ENCODE measurements around the gene TAF8.

DNA sequence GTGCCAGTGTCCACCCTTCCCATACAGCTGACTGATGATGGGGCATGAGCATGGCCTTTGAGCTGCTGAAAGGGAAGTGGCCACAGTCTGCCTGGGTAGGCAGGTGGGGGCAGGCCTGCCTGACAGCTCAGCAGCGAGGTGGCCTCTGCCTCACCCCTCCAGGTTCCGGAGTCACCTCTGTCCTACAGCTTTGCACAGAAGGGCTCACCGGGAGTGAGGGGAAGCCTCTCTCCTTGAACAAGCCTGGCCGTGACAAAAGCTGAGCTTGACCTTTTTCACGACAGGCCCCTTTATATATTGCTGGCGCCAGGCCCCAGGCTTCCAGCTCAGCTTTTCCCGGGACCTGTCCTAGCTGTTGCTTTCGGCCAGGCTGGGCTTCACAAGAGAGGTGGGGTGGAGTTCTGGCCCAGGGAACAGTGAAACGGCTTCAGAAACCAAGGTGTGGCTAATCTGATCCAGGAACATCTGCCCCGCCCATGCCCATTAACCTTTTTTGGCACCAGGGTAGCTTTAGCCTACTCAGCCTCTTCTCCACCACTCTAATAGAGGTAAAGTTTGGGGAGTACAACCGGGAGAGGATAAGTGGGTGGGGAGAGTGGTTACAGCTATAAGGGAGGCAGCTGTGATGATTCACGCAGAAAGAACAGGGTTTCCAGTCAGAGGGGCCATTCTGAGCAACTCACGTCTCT is 49.2 kb downstream of the TAF8 start:
- TF ChIP-seq, protein P1, sequence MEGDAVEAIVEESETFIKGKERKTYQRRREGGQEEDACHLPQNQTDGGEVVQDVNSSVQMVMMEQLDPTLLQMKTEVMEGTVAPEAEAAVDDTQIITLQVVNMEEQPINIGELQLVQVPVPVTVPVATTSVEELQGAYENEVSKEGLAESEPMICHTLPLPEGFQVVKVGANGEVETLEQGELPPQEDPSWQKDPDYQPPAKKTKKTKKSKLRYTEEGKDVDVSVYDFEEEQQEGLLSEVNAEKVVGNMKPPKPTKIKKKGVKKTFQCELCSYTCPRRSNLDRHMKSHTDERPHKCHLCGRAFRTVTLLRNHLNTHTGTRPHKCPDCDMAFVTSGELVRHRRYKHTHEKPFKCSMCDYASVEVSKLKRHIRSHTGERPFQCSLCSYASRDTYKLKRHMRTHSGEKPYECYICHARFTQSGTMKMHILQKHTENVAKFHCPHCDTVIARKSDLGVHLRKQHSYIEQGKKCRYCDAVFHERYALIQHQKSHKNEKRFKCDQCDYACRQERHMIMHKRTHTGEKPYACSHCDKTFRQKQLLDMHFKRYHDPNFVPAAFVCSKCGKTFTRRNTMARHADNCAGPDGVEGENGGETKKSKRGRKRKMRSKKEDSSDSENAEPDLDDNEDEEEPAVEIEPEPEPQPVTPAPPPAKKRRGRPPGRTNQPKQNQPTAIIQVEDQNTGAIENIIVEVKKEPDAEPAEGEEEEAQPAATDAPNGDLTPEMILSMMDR (IDR thresholded peaks at IDR 0.05): no peak
- no peak for TF ChIP-seq POLR2A (IDR thresholded peaks at IDR 0.05)

Measured in lower leg skin (tissue), 3 donors.